ENCODE data around the gene FAM114A1. TPM values are rescaled to one million over a fixed set of nuclear protein-coding genes. Genes with fewer than 3 reads are reported as not detected.
A peak's percentile ranks its signal among the peaks of the same experiment; 100 is the strongest.

FAM114A1 gene
- total and polyA plus RNA-seq, 2 of the 8 experiments (the other 6 are each of a cell fraction or from before 2014, with no cell fraction given): 9.5 to 12.0 TPM

DNA sequence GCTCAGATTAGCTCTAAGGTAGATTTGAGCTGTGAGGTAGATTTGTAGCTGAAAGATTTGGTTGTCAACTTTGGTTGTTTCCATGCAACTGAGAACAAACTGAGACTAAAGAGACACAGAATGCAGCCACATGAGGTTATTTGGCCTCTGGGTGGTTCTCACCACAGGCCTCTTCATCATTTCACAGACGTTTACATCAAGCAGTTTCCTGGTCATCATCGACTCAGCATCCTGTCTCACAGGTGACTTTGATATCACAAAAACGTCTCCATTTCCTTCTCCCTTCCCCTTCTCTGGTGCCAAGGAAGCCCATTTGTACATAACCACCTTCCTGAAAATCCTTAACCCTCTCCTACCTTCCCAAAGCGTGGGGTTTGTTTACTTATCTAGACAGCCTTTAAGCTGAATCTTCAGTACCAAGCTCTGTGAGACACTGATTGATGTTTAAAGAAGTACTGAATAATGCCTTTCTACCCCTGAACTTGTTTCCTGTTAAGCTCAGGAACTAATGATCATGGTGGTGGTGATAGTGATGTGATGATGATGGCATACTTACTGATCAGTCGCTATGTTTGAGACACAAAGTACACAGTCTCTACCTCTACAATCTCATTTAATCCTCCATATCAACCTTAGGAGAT, 81.9 kb downstream of the FAM114A1 start:
- DNase-seq (ENCODE audit: low read depth in 1 of 2, low spot score in 2 of 2) (no peak), FAIRE-seq (peak; percentile 36)
- CTCF ChIA-PET (ENCODE audit: partially characterized antibody): interaction anchor here (0.7 to 1.5 kb wide), 6 partner anchors 29 to 167 kb away, joined by 3 to 4 read pairs (median 3); partner anchors contain the start of gene TLR10
- no peak overlapping the region for H3K56ac ChIP-seq (replicated peaks; ENCODE audit: insufficient read length, low read depth, low read length)
- no peaks in the 10 kb centered on the region for H4K20me1 ChIP-seq (replicated peaks in 1 of 2; ENCODE audit: control insufficient read depth in 1 of 2, insufficient read depth in 2 of 2, low read length in 2 of 2)
- no peak overlapping the region for H2BK12ac ChIP-seq (ENCODE audit: low read depth, low read length)
- no peaks in the 10 kb centered on the region for H3K9me3 ChIP-seq (ENCODE audit: insufficient read depth in 2 of 2, low read depth in 1 of 2, low read length in 1 of 2)
- POLR2A ChIA-PET (ENCODE audit: partially characterized antibody): no interaction called here
- no peaks in the 10 kb centered on the region for H3K79me1 ChIP-seq (ENCODE audit: low read depth, low read length)
- no peak overlapping the region for H3K23ac ChIP-seq (ENCODE audit: insufficient read length)
- no peaks in the 10 kb centered on the region for H3K36me3 ChIP-seq (ENCODE audit: control insufficient read depth in 2 of 4, insufficient read depth in 4 of 4, low read length in 3 of 4)
- H3K9ac ChIP-seq (replicated peaks in 1 of 4; ENCODE audit: extremely low read depth in 1 of 4, low read depth in 3 of 4, low read length in 3 of 4): no peak overlapping the region
- H2BK5ac ChIP-seq (ENCODE audit: low read depth, low read length): no peak overlapping the region
- H2AK5ac ChIP-seq (ENCODE audit: low read depth, low read length): no peak overlapping the region
- 84% methylated on average over 5 of the region's 5 CpGs; no CpG with 5 or more reads in 1 of the 2 experiments for WGBS, 2 experiments (ENCODE audit: extremely low coverage in 1 of 2, insufficient coverage in 1 of 2, insufficient read length in 1 of 2, insufficient replicate concordance in 2 of 2, low coverage in 1 of 2, low lambda C conversion rate in 2 of 2, missing lambda C conversion rate in 1 of 2)
- no peak overlapping the region for H2BK20ac ChIP-seq (ENCODE audit: low read length)
- 0 out of 2 replicates have a peak overlapping the region, but pooled peaks have one; percentile 0 for H2AFZ ChIP-seq (ENCODE audit: low read length)
- H4K5ac ChIP-seq (ENCODE audit: insufficient read length, low read depth, low read length): no peak overlapping the region
- no peak overlapping the region for H3K18ac ChIP-seq (ENCODE audit: extremely low read depth, low read length)
- H4K91ac ChIP-seq (replicated peaks; ENCODE audit: insufficient read length, low read length): no peak overlapping the region
- no peaks in the 10 kb centered on the region for H3K23me2 ChIP-seq (ENCODE audit: low read depth, low read length)
- no peaks in the 10 kb centered on the region for H3K27me3 ChIP-seq (replicated peaks in 1 of 4; ENCODE audit: control insufficient read depth in 3 of 4, extremely low read depth in 1 of 4, insufficient read depth in 3 of 4, low read length in 3 of 4)
- H4K8ac ChIP-seq (ENCODE audit: extremely low read depth, insufficient read depth, low read length): no peak overlapping the region
- no peak overlapping the region for H3K27ac ChIP-seq (ENCODE audit: low read depth, low read length)
- H2BK15ac ChIP-seq (ENCODE audit: low read length): no peak overlapping the region
- no peak overlapping the region for H2BK120ac ChIP-seq (replicated peaks; ENCODE audit: low read depth, low read length)
- no peak overlapping the region for H3K4ac ChIP-seq (replicated peaks; ENCODE audit: insufficient read length, low read depth, low read length)
- H3K14ac ChIP-seq (ENCODE audit: insufficient read length): no peak overlapping the region
- TF ChIP-seq GTF2F1 (IDR thresholded peaks at IDR 0.05; ENCODE audit: borderline replicate concordance, low read depth, low read length) (no peak), SP2 (IDR thresholded peaks at IDR 0.05; ENCODE audit: low read length) (no peak), RBBP5 (IDR thresholded peaks at IDR 0.05; ENCODE audit: borderline replicate concordance, low read depth, low read length) (no peak)
- H3K79me2 ChIP-seq (ENCODE audit: control insufficient read depth in 1 of 2, insufficient read depth in 2 of 2, low read length in 2 of 2): no peaks in the 10 kb centered on the region
- no peak overlapping the region for H3K4me2 ChIP-seq (ENCODE audit: insufficient read depth in 1 of 2, low read depth in 2 of 2, low read length in 2 of 2)
- no peak overlapping the region for H3K4me3 ChIP-seq (ENCODE audit: extremely low read depth in 1 of 4, insufficient read depth in 2 of 4, low read depth in 3 of 4, low read length in 4 of 4)
- H3K4me1 ChIP-seq (replicated peaks in 1 of 4; ENCODE audit: control insufficient read depth in 3 of 4, insufficient read depth in 4 of 4, low read length in 3 of 4): no peaks in the 10 kb centered on the region

All from H1 (cell line).